ENCODE measurements around the gene EEA1.
"Not testable (repeated sequence)": the region's sequence is repeated elsewhere in the genome, so short reads cannot be mapped to it uniquely, and the experiment has no call there.

Gene EEA1

GRCh38 chr12:92810370-92810769 lies 118.7 kb downstream of the EEA1 start:
- no peak for DNase-seq (ENCODE audit: low read depth, low spot score)

DNA sequence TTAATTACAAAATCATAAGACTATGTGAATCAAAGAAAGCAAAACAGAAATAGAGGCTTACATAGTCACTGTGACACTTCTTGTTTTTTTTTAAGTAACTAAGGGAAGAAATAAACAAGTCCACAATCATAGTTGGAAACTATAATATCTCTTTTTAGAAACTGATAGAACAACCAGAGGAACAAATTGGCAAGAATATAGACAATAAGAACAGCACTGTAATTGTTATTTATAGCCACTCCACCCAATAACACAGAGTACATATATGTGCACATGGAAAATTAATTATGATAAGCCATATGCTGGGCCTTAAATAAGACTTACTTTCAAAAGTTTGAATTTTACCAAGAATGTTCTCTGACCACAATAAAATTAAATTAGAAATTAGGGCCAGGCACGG lies 125.2 kb downstream of the EEA1 start:
- no peak for DNase-seq (ENCODE audit: low read depth, low spot score)

DNA sequence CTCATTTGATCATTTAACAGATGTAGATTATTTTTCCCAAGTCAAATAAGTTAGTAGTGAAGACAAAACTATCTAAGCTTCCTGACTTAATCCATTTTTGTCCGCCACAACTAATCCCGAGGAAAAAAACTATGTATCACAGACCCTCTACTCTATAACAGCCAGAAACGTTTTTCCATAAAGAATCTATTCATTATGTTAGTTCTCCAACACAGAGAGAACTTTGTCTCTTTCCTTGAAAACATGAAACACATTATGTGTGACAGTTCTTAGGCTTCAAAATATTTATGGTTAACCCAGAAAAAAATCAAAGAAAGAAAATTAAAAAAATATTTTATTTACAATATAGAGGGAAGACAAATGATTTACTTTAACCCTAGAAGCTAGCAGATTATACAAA lies 126.2 kb downstream of the EEA1 start:
- no peak for DNase-seq (ENCODE audit: low read depth, low spot score)

- DNase-seq (ENCODE audit: low read depth, low spot score) = no peak
Observed at GRCh38 chr12:92796650-92797049, 132.4 kb downstream of the EEA1 start.

- no peak for DNase-seq (ENCODE audit: low read depth, low spot score)
Observed at GRCh38 chr12:92794814-92795213, 134.3 kb downstream of the EEA1 start.

DNA sequence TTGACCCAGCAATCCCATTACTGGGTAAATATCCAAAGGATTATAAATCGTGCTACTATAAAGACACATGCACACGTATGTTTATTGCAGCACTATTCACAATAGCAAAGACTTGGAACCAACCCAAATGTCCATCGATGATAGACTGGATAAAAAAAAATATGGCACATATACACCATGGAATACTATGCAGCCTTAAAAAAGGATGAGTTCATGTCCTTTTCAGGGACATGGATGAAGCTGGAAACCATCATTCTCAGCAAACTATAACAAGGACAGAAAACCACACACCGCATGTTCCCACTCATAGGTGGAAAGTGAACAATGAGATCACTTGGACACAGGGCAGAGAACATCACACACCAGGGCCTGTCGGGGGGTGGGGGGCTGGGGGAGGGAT lies 134.7 kb downstream of the EEA1 start:
- DNase-seq (ENCODE audit: low read depth, low spot score) = not testable (repeated sequence)

DNA sequence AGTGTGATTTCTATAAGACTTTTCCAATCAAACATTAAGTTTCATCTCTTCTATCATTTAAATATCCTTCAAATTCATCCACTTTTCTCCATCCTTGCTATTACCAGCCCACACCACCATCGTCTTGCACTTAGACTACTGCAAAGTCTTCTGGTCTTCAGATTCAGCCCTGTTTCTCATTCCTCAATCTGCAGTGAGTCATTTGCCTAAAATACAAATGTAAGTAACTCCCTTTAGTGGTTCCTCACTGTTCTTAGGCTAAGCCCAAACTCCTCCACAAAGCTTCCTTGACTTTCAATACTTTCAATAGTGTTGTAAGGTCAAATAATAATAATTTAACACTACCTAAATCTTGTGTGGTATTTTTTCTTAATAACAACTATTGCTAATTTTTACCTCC lies 143.1 kb downstream of the EEA1 start:
- DNase-seq (ENCODE audit: low read depth, low spot score) = no peak

- no peak for DNase-seq (ENCODE audit: low read depth, low spot score)
Observed at GRCh38 chr12:92785563-92785950, 143.5 kb downstream of the EEA1 start.

DNA sequence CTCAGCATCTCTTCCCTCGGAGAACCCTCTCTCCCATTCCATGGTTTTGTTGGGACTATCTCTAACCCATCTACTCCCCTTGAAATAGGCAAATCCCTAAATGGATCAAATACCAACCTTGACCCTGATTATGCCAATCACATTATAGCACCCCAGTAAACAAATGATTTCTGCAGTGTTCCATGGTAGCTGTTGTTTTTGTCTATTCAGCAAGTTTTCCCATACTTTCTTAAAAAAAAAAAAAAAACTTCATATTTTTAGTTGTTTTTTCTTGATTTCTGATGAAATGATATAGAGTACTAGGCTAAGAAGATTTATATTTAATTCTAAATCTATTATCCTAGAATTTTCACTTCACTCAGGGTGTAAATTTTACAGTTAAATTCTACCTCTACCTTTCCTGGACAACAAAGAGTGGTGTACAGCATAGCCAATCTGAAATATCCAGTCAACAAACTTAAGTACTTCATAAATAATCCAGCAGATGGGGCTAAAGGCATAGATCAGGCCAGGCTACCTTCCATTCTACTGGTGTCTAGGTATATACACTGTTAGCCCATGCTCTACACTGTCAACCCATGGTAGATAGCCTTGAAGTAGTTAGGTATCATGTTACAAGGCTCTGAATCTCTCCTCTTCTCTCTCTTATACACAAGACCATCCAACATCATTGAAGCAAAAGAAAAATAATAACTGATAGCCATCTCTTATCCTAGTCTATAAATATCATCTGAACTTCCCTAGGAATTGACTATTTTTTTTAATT lies 144.1 kb downstream of the EEA1 start:
- peak; percentile 45 for DNase-seq (ENCODE audit: low read depth, low spot score)

DNA sequence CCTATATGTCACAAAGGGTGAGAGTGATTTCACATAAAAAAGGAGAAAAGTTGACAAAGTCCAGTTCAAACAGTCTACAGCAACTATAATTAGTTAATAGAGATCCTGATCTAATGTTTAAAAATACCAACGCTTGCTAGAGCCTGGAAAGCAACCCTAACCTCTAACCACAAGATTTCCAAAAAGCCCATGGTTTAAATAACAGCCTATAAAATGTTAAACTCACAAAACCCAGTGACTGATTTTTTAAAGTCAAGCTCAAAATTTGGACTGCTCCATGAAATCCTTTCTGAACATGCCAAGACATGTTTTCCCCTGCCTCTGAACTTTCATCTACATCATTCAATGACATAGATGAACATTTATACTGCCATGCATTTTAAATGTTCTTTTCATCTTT lies 144.7 kb downstream of the EEA1 start:
- DNase-seq (ENCODE audit: low read depth, low spot score) = no peak

DNA sequence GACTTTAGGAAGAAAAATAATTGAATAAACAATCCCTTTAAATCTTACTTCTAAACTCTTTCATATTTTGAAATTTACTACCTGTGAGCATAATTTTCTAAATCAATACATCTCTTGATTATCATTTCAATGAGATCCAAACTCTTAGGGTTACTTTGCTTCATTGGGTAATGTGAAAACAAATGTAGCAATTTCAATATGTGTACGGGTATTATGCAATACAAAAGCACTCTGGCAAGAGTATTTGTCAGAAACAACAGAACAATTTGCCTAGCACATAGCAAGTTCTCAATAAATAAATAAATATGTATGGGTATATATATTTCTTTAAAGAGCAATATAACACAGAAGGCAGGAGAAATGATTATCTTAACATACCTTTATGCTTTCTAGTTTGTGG lies 149.2 kb downstream of the EEA1 start:
- DNase-seq (ENCODE audit: low read depth, low spot score) = no peak

GRCh38 chr12:92778525-92778924 lies 150.6 kb downstream of the EEA1 start:
- DNase-seq (ENCODE audit: low read depth, low spot score) = no peak

- no peak for DNase-seq (ENCODE audit: low read depth, low spot score)
Observed at GRCh38 chr12:92775416-92775815, 153.7 kb downstream of the EEA1 start.

DNA sequence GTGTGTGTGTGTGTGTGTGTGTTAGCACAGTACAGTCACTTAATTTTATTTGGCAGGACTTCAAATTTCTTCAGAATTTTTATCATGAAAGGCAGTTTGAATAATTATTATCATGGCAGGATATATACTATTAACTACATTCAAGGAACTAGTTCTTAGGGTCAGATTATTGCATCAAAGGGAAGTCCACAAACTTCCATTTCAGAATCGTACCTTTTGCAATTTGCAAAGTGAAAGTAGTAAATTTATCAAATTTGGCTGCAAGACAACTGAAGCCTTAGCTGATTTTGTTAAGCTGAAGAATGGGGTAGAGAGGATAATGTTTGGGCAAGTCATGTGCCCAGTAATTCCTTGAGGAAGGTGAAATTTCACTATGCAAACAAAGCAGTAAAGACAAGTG lies 158.1 kb downstream of the EEA1 start:
- no peak for DNase-seq (ENCODE audit: low read depth, low spot score)

- DNase-seq (ENCODE audit: low read depth, low spot score) = no peak
Observed at GRCh38 chr12:92769124-92769901, 159.8 kb downstream of the EEA1 start.

- DNase-seq (ENCODE audit: low read depth, low spot score) = no peak
Observed at GRCh38 chr12:92765871-92766270, 163.2 kb downstream of the EEA1 start.

- no peak for DNase-seq (ENCODE audit: low read depth, low spot score)
Observed at GRCh38 chr12:92764831-92765230, 164.3 kb downstream of the EEA1 start.

DNA sequence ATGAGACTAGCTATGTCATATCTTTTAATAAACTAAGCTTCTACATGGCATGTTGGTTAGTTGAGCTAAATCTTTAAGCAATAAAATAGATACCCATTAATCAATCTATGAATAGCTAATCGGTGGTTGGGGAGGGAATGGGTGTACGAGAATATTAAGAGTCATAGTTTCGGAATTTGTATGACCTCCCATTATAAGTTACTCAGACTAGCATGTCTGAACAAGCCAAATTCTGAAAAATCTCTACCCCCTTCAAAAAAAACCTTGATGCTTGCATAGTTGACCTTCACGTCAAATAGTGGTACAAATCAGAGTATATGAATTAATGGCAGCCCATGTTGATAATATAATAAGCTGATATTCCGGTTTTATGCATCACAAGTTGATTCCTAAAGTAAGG lies 166.3 kb downstream of the EEA1 start:
- DNase-seq (ENCODE audit: low read depth, low spot score) = no peak

GRCh38 chr12:92759634-92760268 lies 169.3 kb downstream of the EEA1 start:
- DNase-seq (ENCODE audit: low read depth, low spot score) = peak; percentile 45

DNA sequence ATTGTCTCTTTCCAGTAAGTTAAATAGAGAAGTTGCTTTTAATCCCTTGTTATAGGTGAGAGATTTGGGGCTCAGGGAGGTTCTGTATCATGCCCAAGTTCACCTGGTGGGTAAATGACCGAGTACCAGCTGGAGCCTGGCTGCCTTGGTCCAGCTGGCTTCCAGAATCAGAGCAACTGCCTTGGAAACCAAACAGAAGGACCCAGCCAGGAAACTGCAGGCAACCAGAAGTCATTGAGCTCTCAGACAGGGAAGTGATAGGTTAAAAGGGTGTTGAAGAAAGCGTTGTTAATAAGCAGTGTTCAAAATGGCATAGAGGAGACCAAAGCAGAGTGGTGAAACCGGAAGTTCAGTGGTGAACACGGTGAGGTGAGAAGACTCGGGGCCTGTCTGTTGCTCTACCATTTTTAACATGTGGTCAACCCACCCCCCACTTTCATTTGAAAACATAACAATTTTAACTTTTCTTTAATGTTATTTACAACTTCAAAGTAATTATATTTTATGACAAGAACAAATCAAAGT lies 171.4 kb downstream of the EEA1 start:
- no peak for DNase-seq (ENCODE audit: low read depth, low spot score)

- no peak for DNase-seq (ENCODE audit: low read depth, low spot score)
Observed at GRCh38 chr12:92756898-92757596, 172.0 kb downstream of the EEA1 start.
